Breast epithelium (tissue), 3 donors: ENCODE measurements around the gene FANCC.

Experiments used
- POLR2A ChIP-seq: fragments of 450-650 bp; IDR thresholded peaks from one replicate; pipeline ENCODE4 v1.6.1; 2016; ENCODE audit warnings: antibody characterized with exemption, mild to moderate bottlenecking, moderate library complexity
- POLR2AphosphoS5 ChIP-seq, 3 donors: sonication (generic); formaldehyde crosslinking; IDR thresholded peaks; one replicate each; pipeline ENCODE4 v1.6.1; 2017; ENCODE audit warnings: antibody characterized with exemption in 3 of 3
- TF ChIP-seq, protein P1 (sequence below), 3 donors: fragments of 450-650 bp; IDR thresholded peaks; one replicate each; pipeline ENCODE4 v1.5.1; 2016 to 2017; ENCODE audit warnings: antibody characterized with exemption in 3 of 3, mild to moderate bottlenecking in 3 of 3, moderate library complexity in 3 of 3

- TF ChIP-seq POLR2AphosphoS5 (IDR thresholded peaks at IDR 0.05): no peak
- TF ChIP-seq, protein P1, sequence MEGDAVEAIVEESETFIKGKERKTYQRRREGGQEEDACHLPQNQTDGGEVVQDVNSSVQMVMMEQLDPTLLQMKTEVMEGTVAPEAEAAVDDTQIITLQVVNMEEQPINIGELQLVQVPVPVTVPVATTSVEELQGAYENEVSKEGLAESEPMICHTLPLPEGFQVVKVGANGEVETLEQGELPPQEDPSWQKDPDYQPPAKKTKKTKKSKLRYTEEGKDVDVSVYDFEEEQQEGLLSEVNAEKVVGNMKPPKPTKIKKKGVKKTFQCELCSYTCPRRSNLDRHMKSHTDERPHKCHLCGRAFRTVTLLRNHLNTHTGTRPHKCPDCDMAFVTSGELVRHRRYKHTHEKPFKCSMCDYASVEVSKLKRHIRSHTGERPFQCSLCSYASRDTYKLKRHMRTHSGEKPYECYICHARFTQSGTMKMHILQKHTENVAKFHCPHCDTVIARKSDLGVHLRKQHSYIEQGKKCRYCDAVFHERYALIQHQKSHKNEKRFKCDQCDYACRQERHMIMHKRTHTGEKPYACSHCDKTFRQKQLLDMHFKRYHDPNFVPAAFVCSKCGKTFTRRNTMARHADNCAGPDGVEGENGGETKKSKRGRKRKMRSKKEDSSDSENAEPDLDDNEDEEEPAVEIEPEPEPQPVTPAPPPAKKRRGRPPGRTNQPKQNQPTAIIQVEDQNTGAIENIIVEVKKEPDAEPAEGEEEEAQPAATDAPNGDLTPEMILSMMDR (IDR thresholded peaks at IDR 0.05): no peak
- no peak for TF ChIP-seq POLR2A
Measured at GRCh38 chr9:95077053-95077765, 240.3 kb downstream of the FANCC start.
